Measurements from ENCODE around the gene HEXD.

DNA sequence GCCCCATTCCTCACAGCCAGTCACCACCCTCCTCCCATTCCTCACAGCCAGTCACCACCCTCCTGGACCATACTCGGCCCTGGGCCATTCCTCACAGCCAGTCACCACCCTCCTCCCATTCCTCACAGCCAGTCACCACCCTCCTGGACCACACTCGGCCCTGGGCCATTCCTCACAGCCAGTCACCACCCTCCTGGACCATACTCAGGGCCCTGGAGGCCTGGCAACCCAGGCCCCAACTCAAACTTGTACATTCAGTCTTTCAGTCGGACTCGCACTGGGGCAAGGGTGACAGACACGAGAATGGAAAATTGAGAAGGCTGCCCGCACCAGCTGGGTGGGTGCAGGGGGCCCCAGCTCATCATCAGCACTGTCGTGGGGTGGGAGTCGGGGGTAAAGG, 71.0 kb downstream of the HEXD start:
- TF ChIP-seq, protein P1, sequence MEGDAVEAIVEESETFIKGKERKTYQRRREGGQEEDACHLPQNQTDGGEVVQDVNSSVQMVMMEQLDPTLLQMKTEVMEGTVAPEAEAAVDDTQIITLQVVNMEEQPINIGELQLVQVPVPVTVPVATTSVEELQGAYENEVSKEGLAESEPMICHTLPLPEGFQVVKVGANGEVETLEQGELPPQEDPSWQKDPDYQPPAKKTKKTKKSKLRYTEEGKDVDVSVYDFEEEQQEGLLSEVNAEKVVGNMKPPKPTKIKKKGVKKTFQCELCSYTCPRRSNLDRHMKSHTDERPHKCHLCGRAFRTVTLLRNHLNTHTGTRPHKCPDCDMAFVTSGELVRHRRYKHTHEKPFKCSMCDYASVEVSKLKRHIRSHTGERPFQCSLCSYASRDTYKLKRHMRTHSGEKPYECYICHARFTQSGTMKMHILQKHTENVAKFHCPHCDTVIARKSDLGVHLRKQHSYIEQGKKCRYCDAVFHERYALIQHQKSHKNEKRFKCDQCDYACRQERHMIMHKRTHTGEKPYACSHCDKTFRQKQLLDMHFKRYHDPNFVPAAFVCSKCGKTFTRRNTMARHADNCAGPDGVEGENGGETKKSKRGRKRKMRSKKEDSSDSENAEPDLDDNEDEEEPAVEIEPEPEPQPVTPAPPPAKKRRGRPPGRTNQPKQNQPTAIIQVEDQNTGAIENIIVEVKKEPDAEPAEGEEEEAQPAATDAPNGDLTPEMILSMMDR (conservative IDR thresholded peaks at IDR 0.05; ENCODE audit: low read length): no peak
- no peak for TF ChIP-seq EZH2phosphoT487 (IDR thresholded peaks at IDR 0.05; ENCODE audit: borderline replicate concordance, low read depth, low read length)
